Measurements from ENCODE around the gene ST6GALNAC5. TPM values are rescaled to one million over a fixed set of nuclear protein-coding genes. Genes with fewer than 3 reads are reported as not detected.

The ST6GALNAC5 gene
- total and polyA plus RNA-seq, 2 experiments from 2014 or later: 5.1 to 12.2 TPM

DNA sequence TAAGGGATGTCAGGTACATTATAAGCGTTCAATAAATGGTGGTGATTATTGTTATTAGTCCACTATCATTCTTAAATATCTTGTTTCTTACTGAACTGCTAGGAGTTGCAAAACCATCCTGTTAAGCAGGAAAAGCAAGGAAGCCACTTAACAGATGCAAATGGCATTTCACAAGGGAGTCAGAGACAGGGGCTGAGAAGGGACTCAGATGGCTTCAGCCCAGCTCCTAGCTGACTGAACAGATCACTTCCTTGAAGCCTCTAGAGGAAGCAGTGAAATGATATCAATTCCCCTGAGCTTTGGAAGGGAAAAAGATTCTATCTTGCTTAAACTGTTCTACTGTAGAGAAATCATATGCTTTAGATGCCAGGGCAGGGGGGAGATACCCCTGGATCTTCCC, 151.5 kb downstream of the ST6GALNAC5 start:
- Histone ChIP-seq H3K36me3 (ENCODE audit: low read depth) (no peaks in the 10 kb centered on the region), H4K20me1 (ENCODE audit: insufficient read depth) (no peaks in the 10 kb centered on the region), H3F3A (ENCODE audit: insufficient read depth) (no peaks in the 10 kb centered on the region), H3K4me3 (no peak overlapping the region), H2AFZ (no peak overlapping the region), H3K4me2 (ENCODE audit: unreplicated experiment) (no peak overlapping the region), H3K27me3 (replicated peaks; ENCODE audit: insufficient read depth) (no peaks in the 10 kb centered on the region), H3K79me2 (ENCODE audit: insufficient read depth) (no peaks in the 10 kb centered on the region), H3K9me3 (ENCODE audit: low read depth) (no peaks in the 10 kb centered on the region), H3K27ac (no peak overlapping the region), H3K9me2 (ENCODE audit: insufficient read depth) (no peaks in the 10 kb centered on the region), H3K9ac (no peak overlapping the region), H3K4me1 (ENCODE audit: insufficient read depth) (no peaks in the 10 kb centered on the region)
- TF ChIP-seq EZH2phosphoT487 (IDR thresholded peaks at IDR 0.05; ENCODE audit: insufficient read depth, low read depth) (no peak), EZH2 (IDR thresholded peaks at IDR 0.05; ENCODE audit: insufficient read depth, poor library complexity, severe bottlenecking) (no peak)
- DNase-seq: peak; percentile 11
- in situ Hi-C loops (cut with MboI): no loop called here
- 95% methylated on average over 1 of the region's 1 CpG for WGBS, 2 experiments (ENCODE audit: low coverage in 1 of 2, low lambda C conversion rate in 2 of 2, missing lambda C conversion rate in 2 of 2)

DNA sequence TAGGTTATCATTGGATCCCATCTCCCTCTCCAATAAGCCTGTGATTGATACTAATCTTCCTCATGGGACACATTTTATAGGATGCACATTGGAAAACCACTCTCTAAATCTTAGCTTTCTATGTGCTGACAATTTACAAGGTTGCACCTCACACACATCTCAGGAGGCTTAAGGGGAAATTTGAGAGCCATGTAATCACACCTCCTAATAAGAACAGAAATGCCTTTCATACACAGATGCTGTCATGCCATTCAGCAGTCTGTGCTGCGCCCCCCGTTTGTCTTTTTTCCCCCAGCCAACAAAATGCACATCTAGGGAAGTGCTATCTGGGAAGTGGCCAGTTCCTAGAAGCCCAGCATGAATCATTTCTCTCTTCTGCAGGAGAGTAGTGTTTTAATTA, 154.5 kb downstream of the ST6GALNAC5 start:
- Histone ChIP-seq H3K27me3 (replicated peaks; ENCODE audit: insufficient read depth) (no peaks in the 10 kb centered on the region), H3K79me2 (ENCODE audit: insufficient read depth) (no peaks in the 10 kb centered on the region), H3K9me2 (ENCODE audit: insufficient read depth) (no peaks in the 10 kb centered on the region), H3K4me1 (ENCODE audit: insufficient read depth) (no peaks in the 10 kb centered on the region), H3K4me2 (ENCODE audit: unreplicated experiment) (no peak overlapping the region), H3F3A (ENCODE audit: insufficient read depth) (no peaks in the 10 kb centered on the region), H3K9ac (no peak overlapping the region), H3K27ac (no peak overlapping the region), H2AFZ (no peak overlapping the region), H3K4me3 (no peak overlapping the region), H4K20me1 (ENCODE audit: insufficient read depth) (no peaks in the 10 kb centered on the region), H3K9me3 (ENCODE audit: low read depth) (no peaks in the 10 kb centered on the region), H3K36me3 (ENCODE audit: low read depth) (no peaks in the 10 kb centered on the region)
- TF ChIP-seq EZH2phosphoT487 (IDR thresholded peaks at IDR 0.05; ENCODE audit: insufficient read depth, low read depth) (no peak), EZH2 (IDR thresholded peaks at IDR 0.05; ENCODE audit: insufficient read depth, poor library complexity, severe bottlenecking) (no peak)
- WGBS, 2 experiments (ENCODE audit: low coverage in 1 of 2, low lambda C conversion rate in 2 of 2, missing lambda C conversion rate in 2 of 2): 63 to 66% methylated on average over 2 of the region's 2 CpGs
- in situ Hi-C loops (cut with MboI): no loop called here
- DNase-seq: no peak

DNA sequence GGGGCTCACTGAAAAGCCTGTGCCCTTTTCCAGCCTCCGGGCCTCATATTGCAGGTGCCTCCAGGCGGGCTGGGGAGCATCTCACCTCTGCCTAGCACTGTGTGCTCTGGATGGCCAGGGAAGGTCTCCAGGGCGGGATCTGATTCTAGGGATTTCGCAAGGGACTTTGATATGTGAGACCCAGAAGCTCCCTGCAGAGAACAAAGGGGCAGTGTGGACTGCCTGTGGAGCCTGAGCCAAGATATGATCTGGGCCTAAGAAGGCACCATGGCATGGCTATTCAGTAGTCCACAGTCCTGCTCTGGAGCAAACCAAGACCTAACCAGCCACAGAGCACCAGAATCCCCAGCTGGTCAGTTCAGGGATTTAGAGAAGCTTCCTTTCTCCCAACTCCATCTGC, 157.2 kb downstream of the ST6GALNAC5 start:
- Histone ChIP-seq H3K4me2 (ENCODE audit: unreplicated experiment) (no peak overlapping the region), H3K9me2 (ENCODE audit: insufficient read depth) (no peaks in the 10 kb centered on the region), H3K79me2 (ENCODE audit: insufficient read depth) (no peaks in the 10 kb centered on the region), H3K36me3 (ENCODE audit: low read depth) (no peaks in the 10 kb centered on the region), H3K4me3 (no peak overlapping the region), H3K9me3 (ENCODE audit: low read depth) (no peaks in the 10 kb centered on the region), H3K4me1 (ENCODE audit: insufficient read depth) (no peaks in the 10 kb centered on the region), H3K9ac (no peak overlapping the region), H3K27me3 (replicated peaks; ENCODE audit: insufficient read depth) (no peaks in the 10 kb centered on the region), H4K20me1 (ENCODE audit: insufficient read depth) (no peaks in the 10 kb centered on the region), H2AFZ (no peak overlapping the region), H3F3A (ENCODE audit: insufficient read depth) (no peaks in the 10 kb centered on the region), H3K27ac (no peak overlapping the region)
- in situ Hi-C loops (cut with MboI): no loop called here
- DNase-seq: no peak
- TF ChIP-seq EZH2phosphoT487 (IDR thresholded peaks at IDR 0.05; ENCODE audit: insufficient read depth, low read depth) (no peak), EZH2 (IDR thresholded peaks at IDR 0.05; ENCODE audit: insufficient read depth, poor library complexity, severe bottlenecking) (no peak)
- WGBS, 2 experiments (ENCODE audit: low coverage in 1 of 2, low lambda C conversion rate in 2 of 2, missing lambda C conversion rate in 2 of 2): 88 to 92% methylated on average over 3 to 4 of the region's 4 CpGs

DNA sequence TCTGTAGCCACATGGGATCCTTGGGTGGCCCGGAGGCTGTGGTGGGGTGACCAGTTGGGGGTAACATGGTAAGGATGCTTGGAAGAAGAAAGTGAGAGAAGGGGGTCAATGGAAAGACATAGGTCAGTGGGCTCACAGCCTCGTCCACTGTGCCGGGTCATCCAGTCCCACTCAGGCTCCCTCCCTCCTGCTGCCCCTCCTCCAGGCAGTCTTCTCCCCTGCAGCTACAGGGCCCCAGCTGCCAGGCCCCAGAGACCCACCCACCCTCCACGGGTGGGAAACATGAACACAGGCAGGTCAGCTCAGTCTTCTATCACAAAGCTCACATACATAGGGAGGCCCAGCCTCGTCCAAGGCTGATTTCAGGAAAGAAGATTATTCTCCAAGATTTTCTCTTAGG, 158.3 kb downstream of the ST6GALNAC5 start:
- in situ Hi-C loops (cut with MboI): no loop called here
- peaks cover under 1% of the 10 kb centered on the region; the same call in 1 of the 2 replicates for H3K4me1 ChIP-seq (ENCODE audit: insufficient read depth)
- no peak overlapping the region for H3K27ac ChIP-seq
- no peaks in the 10 kb centered on the region for H4K20me1 ChIP-seq (ENCODE audit: insufficient read depth)
- H3K36me3 ChIP-seq (ENCODE audit: low read depth): no peaks in the 10 kb centered on the region
- DNase-seq: no peak
- H3K9ac ChIP-seq: no peak overlapping the region
- no peaks in the 10 kb centered on the region for H3K27me3 ChIP-seq (replicated peaks; ENCODE audit: insufficient read depth)
- no peak overlapping the region for H3K4me3 ChIP-seq
- H2AFZ ChIP-seq: no peak overlapping the region
- WGBS, 2 experiments (ENCODE audit: low coverage in 1 of 2, low lambda C conversion rate in 2 of 2, missing lambda C conversion rate in 2 of 2): 83 to 87% methylated on average over 4 to 5 of the region's 5 CpGs
- no peaks in the 10 kb centered on the region for H3K9me3 ChIP-seq (ENCODE audit: low read depth)
- TF ChIP-seq EZH2 (IDR thresholded peaks at IDR 0.05; ENCODE audit: insufficient read depth, poor library complexity, severe bottlenecking) (no peak), EZH2phosphoT487 (IDR thresholded peaks at IDR 0.05; ENCODE audit: insufficient read depth, low read depth) (no peak)
- no peak overlapping the region for H3K4me2 ChIP-seq (ENCODE audit: unreplicated experiment)
- H3K9me2 ChIP-seq (ENCODE audit: insufficient read depth): no peaks in the 10 kb centered on the region
- no peaks in the 10 kb centered on the region for H3K79me2 ChIP-seq (ENCODE audit: insufficient read depth)
- no peaks in the 10 kb centered on the region for H3F3A ChIP-seq (ENCODE audit: insufficient read depth)

DNA sequence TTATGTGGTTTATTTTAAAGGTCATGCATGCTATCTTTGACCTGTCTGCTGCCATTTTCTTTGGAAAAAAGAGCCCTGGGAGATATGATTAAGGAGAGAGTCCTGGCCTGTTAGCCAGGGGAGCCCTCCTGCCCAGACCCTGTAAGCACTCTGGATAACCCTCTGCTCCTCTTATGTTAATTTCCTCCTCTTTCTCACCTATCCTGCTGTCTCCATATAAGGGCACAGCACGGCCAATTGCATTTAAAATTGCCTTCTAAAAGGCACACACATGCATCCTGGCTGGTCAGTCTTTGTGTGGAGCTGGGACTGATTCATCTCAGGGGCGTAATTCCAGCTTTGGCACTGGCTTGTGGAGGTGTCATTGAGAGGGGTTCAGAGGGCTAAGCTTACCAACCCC, 158.9 kb downstream of the ST6GALNAC5 start:
- H3K27ac ChIP-seq: no peak overlapping the region
- peaks cover 6% of the 10 kb centered on the region for H3K4me1 ChIP-seq (ENCODE audit: insufficient read depth)
- no peak overlapping the region for H2AFZ ChIP-seq
- H3F3A ChIP-seq (ENCODE audit: insufficient read depth): no peaks in the 10 kb centered on the region
- H3K9me3 ChIP-seq (ENCODE audit: low read depth): no peaks in the 10 kb centered on the region
- H3K9ac ChIP-seq: no peak overlapping the region
- H3K4me3 ChIP-seq: no peak overlapping the region
- H3K79me2 ChIP-seq (ENCODE audit: insufficient read depth): no peaks in the 10 kb centered on the region
- no peaks in the 10 kb centered on the region for H3K9me2 ChIP-seq (ENCODE audit: insufficient read depth)
- WGBS, 2 experiments (ENCODE audit: low coverage in 1 of 2, low lambda C conversion rate in 2 of 2, missing lambda C conversion rate in 2 of 2): 60 to 73% methylated on average over 2 of the region's 2 CpGs
- no peak for DNase-seq
- H3K27me3 ChIP-seq (replicated peaks; ENCODE audit: insufficient read depth): no peaks in the 10 kb centered on the region
- no peaks in the 10 kb centered on the region for H4K20me1 ChIP-seq (ENCODE audit: insufficient read depth)
- no peak overlapping the region for H3K4me2 ChIP-seq (ENCODE audit: unreplicated experiment)
- H3K36me3 ChIP-seq (ENCODE audit: low read depth): no peaks in the 10 kb centered on the region
- in situ Hi-C loops (cut with MboI): no loop called here
- TF ChIP-seq EZH2phosphoT487 (IDR thresholded peaks at IDR 0.05; ENCODE audit: insufficient read depth, low read depth): no peak
